Activated CD4-positive, alpha-beta T cell treated with anti-CD3 and anti-CD28 coated beads for 24 hours (primary cell): Measurements from ENCODE around the gene CFHR5.
"Not testable (repeated sequence)": the region's sequence is repeated elsewhere in the genome, so short reads cannot be mapped to it uniquely, and the experiment has no call there.

Experiments used
- DNase-seq, 2 donors: peaks; one replicate each; pipeline ENCODE4 v3.0.0-alpha.2; 2020; ENCODE audit warnings: low read depth in 2 of 2

The CFHR5 gene

DNA sequence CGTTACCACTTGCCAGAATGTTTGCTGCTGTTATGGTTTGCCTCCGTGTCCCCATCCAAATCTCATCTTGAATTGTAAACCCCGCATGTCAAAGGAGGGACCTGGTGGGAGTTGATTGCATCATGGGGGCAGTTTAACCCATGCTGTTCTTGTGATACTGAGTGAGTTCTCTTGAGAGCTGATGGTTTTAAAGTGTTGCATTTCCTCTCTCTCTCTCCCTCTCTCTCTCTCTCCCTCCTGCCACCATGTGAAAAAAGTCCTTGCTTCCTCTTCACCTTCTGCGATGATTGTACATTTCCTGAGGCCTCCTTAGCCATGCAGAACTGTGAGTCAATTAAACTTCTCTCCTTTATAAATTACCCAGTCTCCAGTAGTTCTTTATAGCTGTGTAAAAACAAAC lies 44.4 kb downstream of the CFHR5 start:
- no peak for DNase-seq

DNA sequence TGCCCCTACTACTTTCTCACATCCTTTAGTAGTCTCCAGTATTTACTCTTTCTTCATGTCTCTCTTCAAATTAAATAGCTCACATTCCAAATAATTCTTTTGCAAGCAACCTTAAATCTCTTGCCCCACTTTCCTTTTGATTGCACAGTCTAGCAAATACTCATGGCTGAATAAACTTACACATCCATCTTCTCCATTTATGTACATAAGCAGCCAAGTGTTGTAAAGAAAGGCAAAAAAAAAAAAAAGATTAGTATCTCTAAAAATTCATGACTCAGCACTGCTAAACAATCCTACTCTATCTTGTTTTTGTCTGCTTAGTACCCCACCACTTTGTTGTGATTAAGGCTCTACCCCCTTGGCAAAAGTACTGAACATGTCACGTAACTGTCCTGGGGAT lies 47.1 kb downstream of the CFHR5 start:
- DNase-seq: no peak

GRCh38 chr1:197027359-197027758 lies 50.0 kb downstream of the CFHR5 start:
- DNase-seq: no peak

GRCh38 chr1:197029749-197030148 lies 52.4 kb downstream of the CFHR5 start:
- no peak for DNase-seq

DNA sequence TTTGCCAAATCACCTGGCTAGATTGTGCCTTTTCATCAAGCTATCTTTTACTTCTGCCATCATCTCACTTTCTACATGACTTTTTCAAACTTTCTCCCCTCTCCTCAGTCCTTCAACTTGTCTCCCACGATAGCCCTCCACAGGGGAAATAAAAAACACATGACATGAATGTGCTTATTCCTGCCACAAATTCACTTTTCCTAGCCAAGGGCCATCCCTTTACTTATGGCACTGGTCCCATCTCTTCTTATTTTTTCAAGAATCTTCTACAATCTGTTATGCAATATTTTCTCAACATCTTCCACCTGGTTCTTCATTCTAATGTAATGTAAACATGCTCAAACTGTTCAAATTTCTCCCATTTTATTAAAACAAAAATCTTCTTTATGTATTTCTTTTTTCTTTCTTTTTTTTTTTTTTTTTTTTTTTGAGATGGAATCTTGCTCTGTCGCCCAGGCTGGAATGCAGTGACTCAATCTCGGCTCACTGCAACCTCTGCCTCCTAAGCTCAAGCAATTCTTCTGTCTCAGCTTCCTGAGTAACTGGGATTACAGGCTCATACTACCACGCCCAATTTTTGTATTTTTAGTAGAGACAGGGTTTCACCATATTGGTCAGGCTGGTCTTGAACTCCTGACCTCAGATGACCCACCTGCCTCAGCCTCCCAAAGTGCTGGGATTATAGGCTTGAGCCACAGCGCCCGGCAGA lies 57.4 kb downstream of the CFHR5 start:
- DNase-seq: not testable (repeated sequence)

DNA sequence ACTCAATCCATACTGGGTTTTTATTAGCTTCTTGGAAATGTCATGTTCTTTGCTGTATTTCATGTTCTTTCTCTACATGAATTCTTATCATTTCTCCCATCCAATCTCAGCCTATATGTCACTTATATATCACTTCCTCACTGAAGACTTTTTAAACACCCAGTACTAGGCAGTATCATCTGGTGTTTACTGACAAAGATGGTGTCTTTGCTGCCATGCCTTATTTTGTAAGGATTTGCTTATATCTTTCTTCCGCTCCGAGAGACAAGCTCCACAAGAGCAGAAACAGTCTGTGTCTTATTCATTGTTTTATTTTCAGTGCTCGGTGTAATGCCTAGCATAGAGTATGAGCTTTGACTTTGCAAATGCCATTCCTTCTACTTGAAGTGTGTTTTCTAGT lies 59.5 kb downstream of the CFHR5 start:
- no peak for DNase-seq

DNA sequence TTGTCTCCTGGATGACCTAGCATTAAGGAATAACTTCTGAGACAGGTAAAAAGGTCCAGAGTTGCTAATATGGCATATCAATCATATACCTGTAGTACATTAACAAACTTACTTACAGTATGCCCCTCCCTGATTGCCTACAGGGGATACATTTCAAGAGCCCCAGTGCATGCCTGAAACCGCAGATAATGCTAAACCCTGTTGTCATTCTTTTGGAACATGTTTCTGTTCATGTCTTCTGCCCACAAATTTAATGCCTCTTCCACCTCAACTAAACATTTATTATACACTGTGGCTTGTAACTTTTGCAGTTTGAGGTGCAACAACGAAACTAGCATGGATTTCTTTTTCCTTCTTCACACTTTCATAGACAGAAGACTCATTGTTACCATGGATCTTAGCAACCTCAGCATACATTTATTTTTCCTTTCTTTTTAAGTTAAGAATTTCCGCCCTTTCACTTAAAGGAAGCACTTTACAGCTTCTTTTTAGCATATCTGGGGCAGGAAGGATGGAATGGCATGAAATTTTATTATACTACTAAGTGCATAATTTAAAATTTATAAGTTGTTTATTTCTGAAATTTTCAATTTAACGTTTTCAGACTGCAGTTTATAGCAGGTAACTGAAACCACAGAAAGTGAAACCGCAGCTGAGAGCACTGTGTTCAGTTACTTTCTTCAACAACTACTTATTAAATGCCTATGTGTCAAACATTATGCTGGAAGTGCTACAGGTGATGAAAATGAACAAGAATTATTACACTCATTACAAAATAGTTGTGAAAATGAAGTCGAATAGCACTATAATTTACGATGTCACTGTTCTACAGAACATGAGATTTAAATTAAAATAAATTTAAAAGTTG lies 64.4 kb downstream of the CFHR5 start:
- DNase-seq: no peak

DNA sequence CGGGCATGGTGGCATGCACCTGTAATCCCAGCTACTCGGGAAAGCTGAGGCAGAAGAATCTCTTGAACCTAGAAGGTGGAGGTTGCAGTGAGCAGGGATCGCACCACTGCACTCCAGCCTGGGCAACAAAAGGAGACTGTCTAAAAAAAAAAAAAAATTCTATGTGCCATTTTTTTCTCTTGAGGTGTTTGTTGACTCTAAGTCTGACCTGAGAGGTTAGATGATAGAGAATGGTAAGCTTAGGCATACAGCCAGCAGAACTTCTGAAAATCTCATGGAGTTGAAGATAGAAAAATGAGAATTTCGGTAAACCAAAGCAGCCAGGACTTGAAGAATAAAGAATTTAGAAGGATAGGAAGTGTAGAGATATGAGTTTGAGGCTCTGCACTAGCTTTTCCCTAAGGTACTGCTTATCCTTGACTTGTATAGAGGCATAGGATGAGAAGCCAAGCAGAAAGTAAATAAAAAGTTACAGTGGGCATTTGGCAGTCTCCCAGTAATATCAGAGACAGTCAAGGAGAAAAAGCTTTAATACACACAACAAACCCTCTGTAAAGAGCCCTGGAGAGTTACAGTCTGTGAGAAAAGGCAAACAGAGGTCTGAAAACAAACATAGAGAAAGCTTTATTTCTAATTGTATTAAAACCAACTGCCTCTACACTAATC lies 65.5 kb downstream of the CFHR5 start:
- DNase-seq: no peak

- no peak for DNase-seq
Measured at GRCh38 chr1:197049100-197049499, 71.7 kb downstream of the CFHR5 start.
